HepG2 (cell line): ENCODE measurements around the gene GTF3C5.
"Not testable (repeated sequence)": the region's sequence is repeated elsewhere in the genome, so short reads cannot be mapped to it uniquely, and the experiment has no call there.

Experiments
- EZH2 ChIP-seq: conservative IDR thresholded peaks from 2 replicates; pipeline ENCODE4 v1.6.1; 2012; ENCODE audit warnings: mild to moderate bottlenecking, low read depth, low read length, moderate library complexity
- FOXP1 ChIP-seq, 2 experiments: fragments of 450-650 bp in 1 of 2; IDR thresholded peaks; 2 replicates each; pipeline ENCODE4 v1.6.1; 2017 to 2018; ENCODE audit warnings: antibody characterized with exemption in 1 of 2
- PHF8 ChIP-seq: sonication (generic); formaldehyde crosslinking; IDR thresholded peaks from 2 replicates; pipeline ENCODE4 v1.5.0; 2020; ENCODE audit warnings: missing genetic modification reagents
- TRIM24 ChIP-seq: sonication (generic); formaldehyde crosslinking; IDR thresholded peaks from 2 replicates; pipeline ENCODE4 v1.8.0; 2022; ENCODE audit warnings: mild to moderate bottlenecking, missing genetic modification reagents
- ZNF224 ChIP-seq: sonication (generic); formaldehyde crosslinking; IDR thresholded peaks from 2 replicates; pipeline ENCODE4 v1.5.0; 2020; ENCODE audit warnings: mild to moderate bottlenecking, missing genetic modification reagents
- TF ChIP-seq, protein P1 (sequence below): fragments of 450-650 bp; IDR thresholded peaks from 2 replicates; pipeline ENCODE4 v1.6.1; 2017; ENCODE audit warnings: mild to moderate bottlenecking
- TF ChIP-seq, protein P2 (sequence below): sonication (generic); formaldehyde crosslinking; IDR thresholded peaks from 2 replicates; pipeline ENCODE4 v1.5.0; 2020; ENCODE audit warnings: mild to moderate bottlenecking, missing genetic modification reagents, moderate library complexity

DNA sequence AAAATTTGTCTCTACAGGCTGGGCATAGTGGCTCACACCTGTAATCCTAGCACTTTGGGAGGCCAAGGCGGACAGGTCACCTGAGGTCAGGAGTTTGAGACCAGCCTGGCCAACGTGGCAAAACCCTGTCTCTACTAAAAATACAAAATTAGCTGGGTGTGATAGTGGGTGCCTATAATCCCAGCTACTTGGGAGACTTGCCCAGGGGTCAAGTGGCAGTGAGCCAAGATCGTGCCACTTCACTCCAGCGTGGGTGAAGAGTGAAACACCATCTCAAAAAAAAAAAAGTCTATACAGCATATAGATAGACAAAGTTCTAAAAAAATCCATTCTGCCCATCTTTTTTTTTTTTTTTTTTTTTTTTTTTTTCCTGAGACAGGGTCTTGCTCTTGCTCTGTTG is 63.6 kb downstream of the GTF3C5 start:
- TF ChIP-seq ZNF224; EZH2; TRIM24 (CRISPR knock-in tag); FOXP1 (IDR thresholded peaks at IDR 0.05); FOXP1 (CRISPR knock-in tag; IDR thresholded peaks at IDR 0.05); PHF8: not testable (repeated sequence)
- TF ChIP-seq, protein P1, sequence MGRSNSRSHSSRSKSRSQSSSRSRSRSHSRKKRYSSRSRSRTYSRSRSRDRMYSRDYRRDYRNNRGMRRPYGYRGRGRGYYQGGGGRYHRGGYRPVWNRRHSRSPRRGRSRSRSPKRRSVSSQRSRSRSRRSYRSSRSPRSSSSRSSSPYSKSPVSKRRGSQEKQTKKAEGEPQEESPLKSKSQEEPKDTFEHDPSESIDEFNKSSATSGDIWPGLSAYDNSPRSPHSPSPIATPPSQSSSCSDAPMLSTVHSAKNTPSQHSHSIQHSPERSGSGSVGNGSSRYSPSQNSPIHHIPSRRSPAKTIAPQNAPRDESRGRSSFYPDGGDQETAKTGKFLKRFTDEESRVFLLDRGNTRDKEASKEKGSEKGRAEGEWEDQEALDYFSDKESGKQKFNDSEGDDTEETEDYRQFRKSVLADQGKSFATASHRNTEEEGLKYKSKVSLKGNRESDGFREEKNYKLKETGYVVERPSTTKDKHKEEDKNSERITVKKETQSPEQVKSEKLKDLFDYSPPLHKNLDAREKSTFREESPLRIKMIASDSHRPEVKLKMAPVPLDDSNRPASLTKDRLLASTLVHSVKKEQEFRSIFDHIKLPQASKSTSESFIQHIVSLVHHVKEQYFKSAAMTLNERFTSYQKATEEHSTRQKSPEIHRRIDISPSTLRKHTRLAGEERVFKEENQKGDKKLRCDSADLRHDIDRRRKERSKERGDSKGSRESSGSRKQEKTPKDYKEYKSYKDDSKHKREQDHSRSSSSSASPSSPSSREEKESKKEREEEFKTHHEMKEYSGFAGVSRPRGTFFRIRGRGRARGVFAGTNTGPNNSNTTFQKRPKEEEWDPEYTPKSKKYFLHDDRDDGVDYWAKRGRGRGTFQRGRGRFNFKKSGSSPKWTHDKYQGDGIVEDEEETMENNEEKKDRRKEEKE, result not testable (repeated sequence)
- TF ChIP-seq, protein P2, sequence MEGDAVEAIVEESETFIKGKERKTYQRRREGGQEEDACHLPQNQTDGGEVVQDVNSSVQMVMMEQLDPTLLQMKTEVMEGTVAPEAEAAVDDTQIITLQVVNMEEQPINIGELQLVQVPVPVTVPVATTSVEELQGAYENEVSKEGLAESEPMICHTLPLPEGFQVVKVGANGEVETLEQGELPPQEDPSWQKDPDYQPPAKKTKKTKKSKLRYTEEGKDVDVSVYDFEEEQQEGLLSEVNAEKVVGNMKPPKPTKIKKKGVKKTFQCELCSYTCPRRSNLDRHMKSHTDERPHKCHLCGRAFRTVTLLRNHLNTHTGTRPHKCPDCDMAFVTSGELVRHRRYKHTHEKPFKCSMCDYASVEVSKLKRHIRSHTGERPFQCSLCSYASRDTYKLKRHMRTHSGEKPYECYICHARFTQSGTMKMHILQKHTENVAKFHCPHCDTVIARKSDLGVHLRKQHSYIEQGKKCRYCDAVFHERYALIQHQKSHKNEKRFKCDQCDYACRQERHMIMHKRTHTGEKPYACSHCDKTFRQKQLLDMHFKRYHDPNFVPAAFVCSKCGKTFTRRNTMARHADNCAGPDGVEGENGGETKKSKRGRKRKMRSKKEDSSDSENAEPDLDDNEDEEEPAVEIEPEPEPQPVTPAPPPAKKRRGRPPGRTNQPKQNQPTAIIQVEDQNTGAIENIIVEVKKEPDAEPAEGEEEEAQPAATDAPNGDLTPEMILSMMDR (CRISPR knock-in tag), result not testable (repeated sequence)
